Measurements from ENCODE around the gene P2RX5. TPM values are rescaled to one million over a fixed set of nuclear protein-coding genes. Genes with fewer than 3 reads are reported as not detected.

Gene P2RX5
- total and polyA plus RNA-seq, 10 of the 15 experiments (the other 5 are each of a cell fraction or from before 2014, with no cell fraction given), result 6.9 to 28.8 (median 19.5) TPM

DNA sequence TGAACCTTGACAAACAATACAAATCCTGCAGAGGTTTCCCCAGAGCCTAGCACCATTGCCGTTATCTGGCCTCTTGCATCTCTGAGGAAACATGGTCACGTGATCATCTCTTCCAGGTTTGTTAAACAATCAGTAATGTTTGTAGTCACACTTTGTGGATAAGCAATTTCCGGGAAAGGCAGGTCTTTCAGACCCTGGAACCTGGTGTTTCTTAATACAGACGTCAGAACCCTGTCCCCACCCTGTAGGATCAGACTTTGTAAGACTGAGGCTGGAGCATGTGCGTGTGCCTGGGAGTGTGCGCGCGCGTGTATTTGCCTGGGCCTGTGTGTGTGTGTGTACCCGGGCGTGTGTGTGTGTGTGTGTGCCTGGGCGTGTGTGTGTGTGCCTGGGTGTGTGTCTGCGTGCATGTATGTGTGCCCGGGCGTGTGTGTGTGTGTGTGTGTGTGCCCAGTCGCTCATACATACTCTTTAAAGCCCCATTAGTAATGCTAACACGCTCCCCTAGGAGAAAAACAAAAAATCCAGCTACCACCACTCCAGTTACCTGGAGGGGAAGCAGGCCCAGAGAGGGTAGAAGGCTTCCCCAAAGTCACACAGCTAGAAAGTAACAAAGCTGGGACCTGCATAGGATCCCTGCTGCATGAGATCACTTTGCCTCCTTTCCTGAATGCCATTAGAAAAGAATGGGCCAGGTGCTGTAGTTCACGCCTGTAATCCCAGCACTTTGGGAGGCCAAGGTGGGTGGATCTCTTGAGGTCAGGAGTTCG lies 54.1 kb downstream of the P2RX5 start:
- RAD21 ChIA-PET (ENCODE audit: unreplicated experiment), result no interaction called here
- Histone ChIP-seq H3K9me3 (replicated peaks; ENCODE audit: control insufficient read depth, insufficient read depth, low read length) (no peaks in the 10 kb centered on the region), H3K4me3 (no peak overlapping the region), H3K4me2 (ENCODE audit: control insufficient read depth, insufficient read depth) (no peak overlapping the region), H2AFZ (ENCODE audit: control insufficient read depth, low read depth, low read length) (no peak overlapping the region), H3K27ac (ENCODE audit: control insufficient read depth, insufficient read depth) (no peak overlapping the region), H4K20me1 (ENCODE audit: control insufficient read depth, insufficient read depth) (no peaks in the 10 kb centered on the region), H3K36me3 (ENCODE audit: control insufficient read depth in 2 of 2, insufficient read depth in 2 of 2, low read length in 1 of 2) (no peaks in the 10 kb centered on the region), H3K4me1 (ENCODE audit: control insufficient read depth, insufficient read depth, low read length) (peaks cover 8% of the 10 kb centered on the region), H3K9ac (ENCODE audit: control insufficient read depth, insufficient read depth, low read length) (no peak overlapping the region), H3K79me2 (ENCODE audit: control insufficient read depth, insufficient read depth, low read length) (no peaks in the 10 kb centered on the region), H3K27me3 (replicated peaks in 1 of 2; ENCODE audit: control insufficient read depth in 2 of 2, insufficient read depth in 2 of 2, low read length in 1 of 2) (no peaks in the 10 kb centered on the region)
- SMC1A ChIA-PET (ENCODE audit: uncharacterized antibody, unreplicated experiment), result no interaction called here
- in situ Hi-C loops (cut with MboI), result loop anchor here (5.0 kb wide), 1 partner anchor 600 kb away; no protein-coding TSS in a partner anchor
- CTCF ChIA-PET, result no interaction called here
- DNase-seq (ENCODE audit: low read depth, low spot score) (no peak), ATAC-seq (no peak), FAIRE-seq (no peak)
- BruUV-seq (replicated peaks), result no TSS peak
- WGBS (ENCODE audit: insufficient coverage, insufficient replicate concordance, low lambda C conversion rate, missing lambda C conversion rate), result 88% methylated on average over 18 of the region's 19 CpGs
- TF ChIP-seq TCF7 (IDR thresholded peaks at IDR 0.05; ENCODE audit: borderline replicate concordance) (no peak), TCF3 (IDR thresholded peaks at IDR 0.05; ENCODE audit: borderline replicate concordance, insufficient read depth, low read depth, low read length) (0 out of 2 replicates have a peak, but pooled peaks have one; percentile 13), RAD21 (IDR thresholded peaks at IDR 0.05; ENCODE audit: insufficient read depth, low read depth, low read length) (no peak), FOXK2 (IDR thresholded peaks at IDR 0.05) (no peak), NR2C2 (IDR thresholded peaks at IDR 0.05; ENCODE audit: borderline replicate concordance, control insufficient read depth, insufficient read length, low read depth) (no peak), EZH2 (IDR thresholded peaks at IDR 0.05; ENCODE audit: borderline replicate concordance, control insufficient read depth, low read depth, low read length) (no peak), POLR2AphosphoS5 (IDR thresholded peaks at IDR 0.05; ENCODE audit: low read length) (no peak), CREB1 (IDR thresholded peaks at IDR 0.05; ENCODE audit: low read depth) (no peak), MTA2 (IDR thresholded peaks at IDR 0.05; ENCODE audit: low read depth) (no peak), ASH2L (IDR thresholded peaks at IDR 0.05; ENCODE audit: borderline replicate concordance, low read depth) (no peak), RB1 (IDR thresholded peaks at IDR 0.05; ENCODE audit: borderline replicate concordance) (no peak), SMC3 (IDR thresholded peaks at IDR 0.05; ENCODE audit: borderline replicate concordance, low read length) (no peak), JUNB (IDR thresholded peaks at IDR 0.05) (no peak)
- TF ChIP-seq, protein P1, sequence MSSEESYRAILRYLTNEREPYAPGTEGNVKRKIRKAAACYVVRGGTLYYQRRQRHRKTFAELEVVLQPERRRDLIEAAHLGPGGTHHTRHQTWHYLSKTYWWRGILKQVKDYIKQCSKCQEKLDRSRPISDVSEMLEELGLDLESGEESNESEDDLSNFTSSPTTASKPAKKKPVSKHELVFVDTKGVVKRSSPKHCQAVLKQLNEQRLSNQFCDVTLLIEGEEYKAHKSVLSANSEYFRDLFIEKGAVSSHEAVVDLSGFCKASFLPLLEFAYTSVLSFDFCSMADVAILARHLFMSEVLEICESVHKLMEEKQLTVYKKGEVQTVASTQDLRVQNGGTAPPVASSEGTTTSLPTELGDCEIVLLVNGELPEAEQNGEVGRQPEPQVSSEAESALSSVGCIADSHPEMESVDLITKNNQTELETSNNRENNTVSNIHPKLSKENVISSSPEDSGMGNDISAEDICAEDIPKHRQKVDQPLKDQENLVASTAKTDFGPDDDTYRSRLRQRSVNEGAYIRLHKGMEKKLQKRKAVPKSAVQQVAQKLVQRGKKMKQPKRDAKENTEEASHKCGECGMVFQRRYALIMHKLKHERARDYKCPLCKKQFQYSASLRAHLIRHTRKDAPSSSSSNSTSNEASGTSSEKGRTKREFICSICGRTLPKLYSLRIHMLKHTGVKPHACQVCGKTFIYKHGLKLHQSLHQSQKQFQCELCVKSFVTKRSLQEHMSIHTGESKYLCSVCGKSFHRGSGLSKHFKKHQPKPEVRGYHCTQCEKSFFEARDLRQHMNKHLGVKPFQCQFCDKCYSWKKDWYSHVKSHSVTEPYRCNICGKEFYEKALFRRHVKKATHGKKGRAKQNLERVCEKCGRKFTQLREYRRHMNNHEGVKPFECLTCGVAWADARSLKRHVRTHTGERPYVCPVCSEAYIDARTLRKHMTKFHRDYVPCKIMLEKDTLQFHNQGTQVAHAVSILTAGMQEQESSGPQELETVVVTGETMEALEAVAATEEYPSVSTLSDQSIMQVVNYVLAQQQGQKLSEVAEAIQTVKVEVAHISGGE (CRISPR knock-in tag; IDR thresholded peaks at IDR 0.05), result no peak
- TF ChIP-seq, protein P2, sequence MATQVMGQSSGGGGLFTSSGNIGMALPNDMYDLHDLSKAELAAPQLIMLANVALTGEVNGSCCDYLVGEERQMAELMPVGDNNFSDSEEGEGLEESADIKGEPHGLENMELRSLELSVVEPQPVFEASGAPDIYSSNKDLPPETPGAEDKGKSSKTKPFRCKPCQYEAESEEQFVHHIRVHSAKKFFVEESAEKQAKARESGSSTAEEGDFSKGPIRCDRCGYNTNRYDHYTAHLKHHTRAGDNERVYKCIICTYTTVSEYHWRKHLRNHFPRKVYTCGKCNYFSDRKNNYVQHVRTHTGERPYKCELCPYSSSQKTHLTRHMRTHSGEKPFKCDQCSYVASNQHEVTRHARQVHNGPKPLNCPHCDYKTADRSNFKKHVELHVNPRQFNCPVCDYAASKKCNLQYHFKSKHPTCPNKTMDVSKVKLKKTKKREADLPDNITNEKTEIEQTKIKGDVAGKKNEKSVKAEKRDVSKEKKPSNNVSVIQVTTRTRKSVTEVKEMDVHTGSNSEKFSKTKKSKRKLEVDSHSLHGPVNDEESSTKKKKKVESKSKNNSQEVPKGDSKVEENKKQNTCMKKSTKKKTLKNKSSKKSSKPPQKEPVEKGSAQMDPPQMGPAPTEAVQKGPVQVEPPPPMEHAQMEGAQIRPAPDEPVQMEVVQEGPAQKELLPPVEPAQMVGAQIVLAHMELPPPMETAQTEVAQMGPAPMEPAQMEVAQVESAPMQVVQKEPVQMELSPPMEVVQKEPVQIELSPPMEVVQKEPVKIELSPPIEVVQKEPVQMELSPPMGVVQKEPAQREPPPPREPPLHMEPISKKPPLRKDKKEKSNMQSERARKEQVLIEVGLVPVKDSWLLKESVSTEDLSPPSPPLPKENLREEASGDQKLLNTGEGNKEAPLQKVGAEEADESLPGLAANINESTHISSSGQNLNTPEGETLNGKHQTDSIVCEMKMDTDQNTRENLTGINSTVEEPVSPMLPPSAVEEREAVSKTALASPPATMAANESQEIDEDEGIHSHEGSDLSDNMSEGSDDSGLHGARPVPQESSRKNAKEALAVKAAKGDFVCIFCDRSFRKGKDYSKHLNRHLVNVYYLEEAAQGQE (IDR thresholded peaks at IDR 0.05; ENCODE audit: low read depth, low read length), result no peak
- TF ChIP-seq, protein P3, sequence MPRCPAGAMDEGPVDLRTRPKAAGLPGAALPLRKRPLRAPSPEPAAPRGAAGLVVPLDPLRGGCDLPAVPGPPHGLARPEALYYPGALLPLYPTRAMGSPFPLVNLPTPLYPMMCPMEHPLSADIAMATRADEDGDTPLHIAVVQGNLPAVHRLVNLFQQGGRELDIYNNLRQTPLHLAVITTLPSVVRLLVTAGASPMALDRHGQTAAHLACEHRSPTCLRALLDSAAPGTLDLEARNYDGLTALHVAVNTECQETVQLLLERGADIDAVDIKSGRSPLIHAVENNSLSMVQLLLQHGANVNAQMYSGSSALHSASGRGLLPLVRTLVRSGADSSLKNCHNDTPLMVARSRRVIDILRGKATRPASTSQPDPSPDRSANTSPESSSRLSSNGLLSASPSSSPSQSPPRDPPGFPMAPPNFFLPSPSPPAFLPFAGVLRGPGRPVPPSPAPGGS (IDR thresholded peaks at IDR 0.05; ENCODE audit: borderline replicate concordance, insufficient read depth, low read depth, low read length, poor library complexity, severe bottlenecking), result peak; percentile 70
- POLR2A ChIA-PET, result no interaction called here
- intact Hi-C loops (cut with micrococcal nuclease; ENCODE audit: unreplicated experiment), result loop anchor here (10.0 kb wide), 1 partner anchor 597 kb away; no protein-coding TSS in a partner anchor
